Neural cell (in vitro differentiated cells): Measurements from ENCODE around the gene CNGA1. TPM values are rescaled to one million over a fixed set of nuclear protein-coding genes. Genes with fewer than 3 reads are reported as not detected.
A peak's percentile ranks its signal among the peaks of the same experiment; 100 is the strongest.

Source experiments
- H2AFZ ChIP-seq: fragments of 200-600, 300-800 bp; sonication (generic), shearing (Covaris generic); 2 replicates; pipeline ENCODE4 v1.6.0; 2014; ENCODE audit warnings: low read depth, mild to moderate bottlenecking, antibody characterized with exemption, low read length, moderate library complexity
- H3F3A ChIP-seq: fragments of 200-600 bp; shearing (Covaris generic); 2 replicates; pipeline ENCODE4 v1.6.1; 2016; ENCODE audit warnings: mild to moderate bottlenecking, moderate library complexity, mixed read lengths, antibody characterized with exemption, low read length; ENCODE audit not compliant: insufficient read depth, poor library complexity, severe bottlenecking
- H3K27ac ChIP-seq: fragments of 200-600, 300-800 bp; sonication (generic), shearing (Covaris generic); 2 replicates; pipeline ENCODE4 v1.5.1; 2014; ENCODE audit warnings: mild to moderate bottlenecking, low read length, moderate library complexity
- H3K27me3 ChIP-seq: fragments of 300-800, 200-600 bp; sonication (generic), shearing (Covaris generic); 2 replicates; pipeline ENCODE4 v1.6.0; 2014; ENCODE audit warnings: mild to moderate bottlenecking, low read depth, low read length, moderate library complexity; ENCODE audit not compliant: insufficient read depth
- H3K36me3 ChIP-seq: fragments of 300-800, 200-600 bp; sonication (generic), shearing (Covaris generic); 2 replicates; pipeline ENCODE4 v1.5.1; 2014; ENCODE audit warnings: mild to moderate bottlenecking, antibody characterized with exemption, low read length, moderate library complexity; ENCODE audit not compliant: insufficient read depth
- H3K4me2 ChIP-seq: fragments of 300-800, 200-600 bp; sonication (generic), shearing (Covaris generic); 2 replicates; pipeline ENCODE4 v1.6.0; 2014; ENCODE audit warnings: mild to moderate bottlenecking, low read length
- H3K4me3 ChIP-seq: fragments of 300-800, 200-600 bp; sonication (generic), shearing (Covaris generic); 2 replicates; pipeline ENCODE4 v1.5.1; 2014; ENCODE audit warnings: mild to moderate bottlenecking, low read length, moderate library complexity
- H3K79me2 ChIP-seq: fragments of 200-600 bp; shearing (Covaris generic); replicated peaks from 2 replicates; pipeline ENCODE4 v1.6.0; 2014; ENCODE audit warnings: mild to moderate bottlenecking, low read length, moderate library complexity; ENCODE audit not compliant: insufficient read depth
- H3K9ac ChIP-seq: fragments of 300-800, 200-600 bp; sonication (generic), shearing (Covaris generic); 2 replicates; pipeline ENCODE4 v1.6.1; 2016; ENCODE audit warnings: mild to moderate bottlenecking, low read length, mixed read lengths
- H3K9me2 ChIP-seq: fragments of 200-600 bp; shearing (Covaris generic); 2 replicates; pipeline ENCODE4 v1.6.1; 2016; ENCODE audit warnings: mild to moderate bottlenecking, low read length, mixed read lengths; ENCODE audit not compliant: insufficient read depth
- H3K9me3 ChIP-seq: fragments of 200-600, 300-800 bp; sonication (generic), shearing (Covaris generic); 2 replicates; pipeline ENCODE4 v1.6.1; 2016; ENCODE audit warnings: mild to moderate bottlenecking, mixed run types, low read length, moderate library complexity, mixed read lengths
- H4K20me1 ChIP-seq: fragments of 200-600 bp; shearing (Covaris generic); 2 replicates; pipeline ENCODE4 v1.6.1; 2016; ENCODE audit warnings: mild to moderate bottlenecking, mixed run types; ENCODE audit not compliant: insufficient read depth
- EP300 ChIP-seq: fragments of 450-650 bp; conservative IDR thresholded peaks from 2 replicates; pipeline ENCODE4 v1.6.1; 2014; ENCODE audit warnings: antibody characterized with exemption, mild to moderate bottlenecking, moderate library complexity; ENCODE audit not compliant: poor library complexity, severe bottlenecking
- EZH2 ChIP-seq: fragments of 200-600, 300-800 bp; shearing (Covaris generic), sonication (generic); IDR thresholded peaks from 2 replicates; pipeline ENCODE4 v1.6.1; 2014; ENCODE audit warnings: antibody characterized with exemption, low read length, borderline replicate concordance, mild to moderate bottlenecking; ENCODE audit not compliant: insufficient read depth, poor library complexity, severe bottlenecking
- MXI1 ChIP-seq: fragments of 450-650 bp; conservative IDR thresholded peaks from 2 replicates; pipeline ENCODE4 v1.6.1; 2014; ENCODE audit warnings: antibody characterized with exemption, mild to moderate bottlenecking; ENCODE audit not compliant: poor library complexity, severe bottlenecking
- POLR2AphosphoS5 ChIP-seq: IDR thresholded peaks from 2 replicates; pipeline ENCODE4 v1.6.1; 2012
- RAD21 ChIP-seq: fragments of 450-650 bp; conservative IDR thresholded peaks from 2 replicates; pipeline ENCODE4 v1.6.1; 2014; ENCODE audit warnings: antibody characterized with exemption, mild to moderate bottlenecking, moderate library complexity
- REST ChIP-seq: IDR thresholded peaks from 2 replicates; pipeline ENCODE4 v1.6.1; 2012; ENCODE audit warnings: borderline replicate concordance
- SMC3 ChIP-seq: fragments of 450-650 bp; conservative IDR thresholded peaks from 2 replicates; pipeline ENCODE4 v1.6.1; 2014; ENCODE audit warnings: antibody characterized with exemption, mild to moderate bottlenecking, moderate library complexity; ENCODE audit not compliant: poor library complexity
- TAF1 ChIP-seq: IDR thresholded peaks from 2 replicates; pipeline ENCODE4 v1.6.1; 2012; ENCODE audit warnings: low read depth
- polyA plus RNA-seq: library from polyadenylated mRNA; depleted of rRNA; stranded (reverse); fragments of >200 nt; gene quantifications from 2 replicates; pipeline ENCODE4 v1.2.3, GENCODE V29; 2014
- TF ChIP-seq, protein P1 (sequence below): fragments of 450-650 bp; IDR thresholded peaks from 2 replicates; pipeline ENCODE4 v1.5.1; 2014; ENCODE audit warnings: antibody characterized with exemption, mild to moderate bottlenecking, moderate library complexity; ENCODE audit not compliant: poor library complexity, severe bottlenecking

The CNGA1 gene
- polyA plus RNA-seq, 1 donor from 2014 or later = not detected

- H3K36me3 ChIP-seq = no peaks in the 10 kb centered on the region
- H3K27ac ChIP-seq = no peak overlapping the region
- H3K4me2 ChIP-seq = peak overlapping the region; percentile 63
- no peak overlapping the region for H3K9ac ChIP-seq
- H3K27me3 ChIP-seq = no peaks in the 10 kb centered on the region
- peak overlapping the region; percentile 99 for H3K4me3 ChIP-seq
- H2AFZ ChIP-seq = no peak overlapping the region
- TF ChIP-seq EZH2 = no peak
- TF ChIP-seq REST = no peak
- TF ChIP-seq, protein P1, sequence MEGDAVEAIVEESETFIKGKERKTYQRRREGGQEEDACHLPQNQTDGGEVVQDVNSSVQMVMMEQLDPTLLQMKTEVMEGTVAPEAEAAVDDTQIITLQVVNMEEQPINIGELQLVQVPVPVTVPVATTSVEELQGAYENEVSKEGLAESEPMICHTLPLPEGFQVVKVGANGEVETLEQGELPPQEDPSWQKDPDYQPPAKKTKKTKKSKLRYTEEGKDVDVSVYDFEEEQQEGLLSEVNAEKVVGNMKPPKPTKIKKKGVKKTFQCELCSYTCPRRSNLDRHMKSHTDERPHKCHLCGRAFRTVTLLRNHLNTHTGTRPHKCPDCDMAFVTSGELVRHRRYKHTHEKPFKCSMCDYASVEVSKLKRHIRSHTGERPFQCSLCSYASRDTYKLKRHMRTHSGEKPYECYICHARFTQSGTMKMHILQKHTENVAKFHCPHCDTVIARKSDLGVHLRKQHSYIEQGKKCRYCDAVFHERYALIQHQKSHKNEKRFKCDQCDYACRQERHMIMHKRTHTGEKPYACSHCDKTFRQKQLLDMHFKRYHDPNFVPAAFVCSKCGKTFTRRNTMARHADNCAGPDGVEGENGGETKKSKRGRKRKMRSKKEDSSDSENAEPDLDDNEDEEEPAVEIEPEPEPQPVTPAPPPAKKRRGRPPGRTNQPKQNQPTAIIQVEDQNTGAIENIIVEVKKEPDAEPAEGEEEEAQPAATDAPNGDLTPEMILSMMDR = no peak
- TF ChIP-seq RAD21 = no peak
- no peak for TF ChIP-seq POLR2AphosphoS5
- no peak for TF ChIP-seq SMC3
- no peak for TF ChIP-seq TAF1
- TF ChIP-seq EP300 = no peak
- TF ChIP-seq MXI1 = no peak
- H3K9me2 ChIP-seq = no peaks in the 10 kb centered on the region
- no peaks in the 10 kb centered on the region for H4K20me1 ChIP-seq
- H3F3A ChIP-seq = no peaks in the 10 kb centered on the region
- H3K79me2 ChIP-seq = peaks cover 13% of the 10 kb centered on the region
- H3K9me3 ChIP-seq = no peaks in the 10 kb centered on the region
These were observed 101.1 kb downstream of the CNGA1 start for GRCh38 chr4:47915378-47915777.

DNA sequence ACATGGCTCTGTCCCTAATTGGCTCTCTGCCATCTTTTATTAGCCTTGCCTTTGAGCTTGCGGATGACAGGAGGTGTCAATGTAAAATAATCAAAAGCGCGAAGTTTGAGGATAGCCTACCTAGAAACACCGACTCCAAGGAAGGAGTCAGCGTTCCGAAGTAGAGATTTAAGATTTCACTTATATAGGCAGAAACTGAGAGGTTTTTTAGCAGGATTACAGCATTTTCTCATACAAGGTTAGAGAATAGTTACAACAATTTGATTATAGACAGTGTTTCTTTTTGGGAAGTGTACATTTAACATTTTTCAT is 101.6 kb downstream of the CNGA1 start:
- Histone ChIP-seq H3K27ac (no peak overlapping the region), H2AFZ (peak overlapping the region; percentile 22)

More for the DNA sequence above, 101.6 kb downstream of the CNGA1 start:
- Histone ChIP-seq H4K20me1 (no peaks in the 10 kb centered on the region), H3K27me3 (no peaks in the 10 kb centered on the region), H3F3A (no peaks in the 10 kb centered on the region), H3K9me2 (no peaks in the 10 kb centered on the region), H3K9ac (no peak overlapping the region), H3K9me3 (no peaks in the 10 kb centered on the region), H3K36me3 (no peaks in the 10 kb centered on the region), H3K79me2 (peaks cover 13% of the 10 kb centered on the region), H3K4me2 (peak overlapping the region; percentile 63), H3K4me3 (peak overlapping the region; percentile 99)
- TF ChIP-seq POLR2AphosphoS5 (no peak), REST (no peak), RAD21 (no peak), SMC3 (no peak), EZH2 (no peak), TAF1 (no peak), MXI1 (no peak)
- TF ChIP-seq, protein P1 = no peak
